Neural progenitor cell (in vitro differentiated cells): Measurements from ENCODE around the gene MAP7D3. TPM values are rescaled to one million over a fixed set of nuclear protein-coding genes. Genes with fewer than 3 reads are reported as not detected.
"Not testable (repeated sequence)": the region's sequence is repeated elsewhere in the genome, so short reads cannot be mapped to it uniquely, and the experiment has no call there.

Experiments used
- DNase-seq: peaks from one replicate; pipeline ENCODE4 v3.0.0-alpha.2; 2016; ENCODE audit warnings: low spot score
- H2AFZ ChIP-seq: fragments of 200-600 bp; sonication (generic); replicated peaks from 2 replicates; pipeline ENCODE4 v1.6.1; 2016; ENCODE audit warnings: antibody characterized with exemption
- H3F3A ChIP-seq: fragments of 200-600 bp; sonication (generic); 2 replicates; pipeline ENCODE4 v1.6.1; 2016; ENCODE audit warnings: antibody characterized with exemption, low read depth
- H3K27ac ChIP-seq: fragments of 200-600 bp; sonication (generic); 2 replicates; pipeline ENCODE4 v1.5.1; 2016; ENCODE audit warnings: mild to moderate bottlenecking
- H3K27me3 ChIP-seq: fragments of 200-600 bp; sonication (generic); 2 replicates; pipeline ENCODE4 v1.6.1; 2016; ENCODE audit warnings: mild to moderate bottlenecking, moderate library complexity
- H3K36me3 ChIP-seq: fragments of 200-600 bp; sonication (generic); 2 replicates; pipeline ENCODE4 v1.5.1; 2016
- H3K4me1 ChIP-seq: fragments of 200-600 bp; sonication (generic); 2 replicates; pipeline ENCODE4 v1.6.1; 2016; ENCODE audit warnings: mixed run types
- H3K4me2 ChIP-seq: fragments of 200-600 bp; sonication (generic); 2 replicates; pipeline ENCODE4 v1.6.1; 2016
- H3K4me3 ChIP-seq: fragments of 200-600 bp; sonication (generic); 2 replicates; pipeline ENCODE4 v1.5.1; 2016
- H3K79me2 ChIP-seq: fragments of 200-600 bp; sonication (generic); 2 replicates; pipeline ENCODE4 v1.6.1; 2016; ENCODE audit warnings: low read depth
- H3K9ac ChIP-seq: fragments of 200-600 bp; sonication (generic); 2 replicates; pipeline ENCODE4 v1.6.1; 2016
- H3K9me3 ChIP-seq: fragments of 200-600 bp; sonication (generic); 2 replicates; pipeline ENCODE4 v1.5.1; 2016; ENCODE audit warnings: low read depth
- H4K20me1 ChIP-seq: fragments of 200-600 bp; sonication (generic); 2 replicates; pipeline ENCODE4 v1.6.1; 2016; ENCODE audit warnings: low read depth
- H3K27ac Mint-ChIP-seq: 3 replicates; pipeline ENCODE4 v1.8.0; 2021; ENCODE audit warnings: mixed read lengths
- H3K27me3 Mint-ChIP-seq: 2 replicates; pipeline ENCODE4 v1.8.0; 2022; ENCODE audit warnings: low read depth, mild to moderate bottlenecking, inconsistent platforms, moderate library complexity, mixed read lengths; ENCODE audit not compliant: insufficient read depth
- H3K36me3 Mint-ChIP-seq: 3 replicates; pipeline ENCODE4 v1.8.0; 2021; ENCODE audit warnings: mixed read lengths
- H3K4me1 Mint-ChIP-seq: 3 replicates; pipeline ENCODE4 v1.8.0; 2021; ENCODE audit warnings: mixed read lengths
- H3K4me3 Mint-ChIP-seq: 3 replicates; pipeline ENCODE4 v1.8.0; 2021; ENCODE audit warnings: mild to moderate bottlenecking, moderate library complexity, mixed read lengths
- H3K9me3 Mint-ChIP-seq: 3 replicates; pipeline ENCODE4 v1.8.0; 2020; ENCODE audit warnings: mixed read lengths
- CTCF ChIP-seq: fragments of 200-600 bp; sonication (generic); IDR thresholded peaks from 2 replicates; pipeline ENCODE4 v1.5.1; 2017; ENCODE audit warnings: antibody characterized with exemption, mild to moderate bottlenecking
- EZH2 ChIP-seq: fragments of 200-600 bp; sonication (generic); IDR thresholded peaks from 2 replicates; pipeline ENCODE4 v1.6.1; 2017; ENCODE audit warnings: antibody characterized with exemption, mild to moderate bottlenecking, moderate library complexity
- EZH2phosphoT487 ChIP-seq: fragments of 200-600 bp; sonication (generic); IDR thresholded peaks from 2 replicates; pipeline ENCODE4 v1.6.1; 2017; ENCODE audit warnings: antibody characterized with exemption
- total RNA-seq: library from RNA; depleted of rRNA; stranded (reverse); fragments of >200 nt; gene quantifications from 2 replicates; pipeline ENCODE4 v1.2.3, GENCODE V29; 2015; ENCODE audit warnings: low replicate concordance

Gene MAP7D3
- total RNA-seq, 1 donor from 2014 or later = 27.1 TPM

- no peaks in the 10 kb centered on the region for H3K27me3 ChIP-seq
- no peaks in the 10 kb centered on the region for H4K20me1 ChIP-seq
- H3K9me3 Mint-ChIP-seq = peaks cover 2% of the 10 kb centered on the region
- H3K27me3 Mint-ChIP-seq = peaks cover 2% of the 10 kb centered on the region
- H3K4me3 Mint-ChIP-seq = no peak overlapping the region
- TF ChIP-seq EZH2phosphoT487 (no peak), EZH2 (no peak), CTCF (no peak)
- no peak overlapping the region for H3K9ac ChIP-seq
- H3K36me3 ChIP-seq = no peaks in the 10 kb centered on the region
- DNase-seq = no peak
- H3K79me2 ChIP-seq = peaks cover 18% of the 10 kb centered on the region
- H3K4me2 ChIP-seq = no peak overlapping the region
- peaks cover 3% of the 10 kb centered on the region for H3K36me3 Mint-ChIP-seq
- no peak overlapping the region for H3K4me3 ChIP-seq
- H3K27ac Mint-ChIP-seq = no peak overlapping the region
- no peaks in the 10 kb centered on the region for H3K9me3 ChIP-seq
- no peak overlapping the region for H2AFZ ChIP-seq
- peaks cover 3% of the 10 kb centered on the region for H3K4me1 Mint-ChIP-seq
- no peaks in the 10 kb centered on the region for H3K4me1 ChIP-seq
- H3F3A ChIP-seq = no peaks in the 10 kb centered on the region
- no peak overlapping the region for H3K27ac ChIP-seq
Measured at GRCh38 chrX:136246201-136246600, 5.0 kb downstream of the MAP7D3 start.

GRCh38 chrX:136237849-136238248, 13.4 kb downstream of the MAP7D3 start:
- not testable (repeated sequence) for H2AFZ ChIP-seq, H3K27me3 Mint-ChIP-seq, H3K9ac ChIP-seq, H3K4me1 ChIP-seq, H3K4me1 Mint-ChIP-seq, H3K9me3 Mint-ChIP-seq, H3K36me3 Mint-ChIP-seq, DNase-seq, H3K4me3 ChIP-seq, H3K9me3 ChIP-seq, H3F3A ChIP-seq, H3K36me3 ChIP-seq, H4K20me1 ChIP-seq, H3K27ac Mint-ChIP-seq, H3K27me3 ChIP-seq, H3K79me2 ChIP-seq, H3K4me3 Mint-ChIP-seq, H3K27ac ChIP-seq, H3K4me2 ChIP-seq

GRCh38 chrX:136237074-136237473, 14.1 kb downstream of the MAP7D3 start:
- Histone ChIP-seq H3K9me3 (peaks cover 4% of the 10 kb centered on the region), H3K27ac (no peak overlapping the region), H3K4me2 (no peak overlapping the region), H3K9ac (no peak overlapping the region), H3K4me3 (no peak overlapping the region), H3K4me1 (no peaks in the 10 kb centered on the region), H2AFZ (no peak overlapping the region), H3K36me3 (peaks cover 3% of the 10 kb centered on the region), H3K79me2 (no peaks in the 10 kb centered on the region), H4K20me1 (no peaks in the 10 kb centered on the region), H3F3A (no peaks in the 10 kb centered on the region), H3K27me3 (no peaks in the 10 kb centered on the region)
- H3K27me3 Mint-ChIP-seq = no peaks in the 10 kb centered on the region
- no peak for DNase-seq
- no peak overlapping the region for H3K4me3 Mint-ChIP-seq
- H3K4me1 Mint-ChIP-seq = no peaks in the 10 kb centered on the region
- no peaks in the 10 kb centered on the region for H3K9me3 Mint-ChIP-seq
- H3K36me3 Mint-ChIP-seq = peaks cover 4% of the 10 kb centered on the region
- H3K27ac Mint-ChIP-seq = no peak overlapping the region
- TF ChIP-seq EZH2phosphoT487 = no peak
- TF ChIP-seq EZH2 = no peak
- no peak for TF ChIP-seq CTCF

- no peak overlapping the region for H3K27ac Mint-ChIP-seq
- Histone ChIP-seq H3K4me1 (no peaks in the 10 kb centered on the region), H3K79me2 (no peaks in the 10 kb centered on the region), H3F3A (no peaks in the 10 kb centered on the region), H3K9ac (no peak overlapping the region), H2AFZ (no peak overlapping the region), H3K27me3 (no peaks in the 10 kb centered on the region), H3K4me2 (no peak overlapping the region), H3K27ac (no peak overlapping the region), H3K9me3 (no peaks in the 10 kb centered on the region), H3K36me3 (no peaks in the 10 kb centered on the region), H3K4me3 (no peak overlapping the region), H4K20me1 (no peaks in the 10 kb centered on the region)
- no peak for DNase-seq
- H3K27me3 Mint-ChIP-seq = no peaks in the 10 kb centered on the region
- no peak for TF ChIP-seq CTCF
- TF ChIP-seq EZH2phosphoT487 = no peak
- TF ChIP-seq EZH2 = no peak
- no peak overlapping the region for H3K4me3 Mint-ChIP-seq
- no peaks in the 10 kb centered on the region for H3K9me3 Mint-ChIP-seq
- H3K4me1 Mint-ChIP-seq = no peaks in the 10 kb centered on the region
- H3K36me3 Mint-ChIP-seq = peaks cover 5% of the 10 kb centered on the region
Measured at GRCh38 chrX:136228839-136229207, 22.4 kb downstream of the MAP7D3 start.
